Loucy (cell line): ENCODE data around the gene CDK6.
A peak's percentile ranks its signal among the peaks of the same experiment; 100 is the strongest.

Experiments used
- H2AFZ ChIP-seq: fragments of 200-600 bp; sonication (generic); 2 replicates; pipeline ENCODE4 v1.6.0; 2016; ENCODE audit warnings: antibody characterized with exemption, mild to moderate bottlenecking, low read length, moderate library complexity
- H3F3A ChIP-seq: fragments of 200-600 bp; 2 replicates; pipeline ENCODE4 v1.6.0; 2016; ENCODE audit warnings: antibody characterized with exemption, low read depth, mild to moderate bottlenecking
- H3K27me3 ChIP-seq: fragments of 200-600 bp; sonication (generic); 2 replicates; pipeline ENCODE4 v1.6.1; 2014; ENCODE audit warnings: low read length, mild to moderate bottlenecking; ENCODE audit not compliant: insufficient read depth, poor library complexity, severe bottlenecking
- H3K36me3 ChIP-seq: fragments of 200-600 bp; sonication (generic); 2 replicates; pipeline ENCODE4 v1.6.1; 2016; ENCODE audit warnings: low read length; ENCODE audit not compliant: insufficient read depth
- H3K4me1 ChIP-seq: fragments of 200-600 bp; sonication (generic); 2 replicates; pipeline ENCODE4 v1.5.1; 2014; ENCODE audit warnings: low read length, mild to moderate bottlenecking; ENCODE audit not compliant: insufficient read depth, poor library complexity, severe bottlenecking
- H3K4me2 ChIP-seq: fragments of 200-600 bp; sonication (generic); 2 replicates; pipeline ENCODE4 v1.6.0; 2014; ENCODE audit warnings: antibody characterized with exemption, low read length, low read depth, mild to moderate bottlenecking; ENCODE audit not compliant: poor library complexity, severe bottlenecking
- H3K4me3 ChIP-seq: fragments of 200-600 bp; sonication (generic); 2 replicates; pipeline ENCODE4 v1.5.1; 2014; ENCODE audit warnings: low read length, mild to moderate bottlenecking, mixed read lengths; ENCODE audit not compliant: poor library complexity, severe bottlenecking
- H3K79me2 ChIP-seq: fragments of 200-600 bp; sonication (generic); 2 replicates; pipeline ENCODE4 v1.6.1; 2014; ENCODE audit warnings: low read length; ENCODE audit not compliant: insufficient read depth
- H3K9ac ChIP-seq: fragments of 200-600 bp; sonication (generic); 2 replicates; pipeline ENCODE4 v1.6.0; 2014; ENCODE audit warnings: mild to moderate bottlenecking, low read depth, low read length, moderate library complexity; ENCODE audit not compliant: poor library complexity, severe bottlenecking
- H3K9me2 ChIP-seq: fragments of 200-600 bp; sonication (generic); replicated peaks from 2 replicates; pipeline ENCODE4 v1.6.1; 2016; ENCODE audit warnings: low read depth, low read length, mixed read lengths
- H3K9me3 ChIP-seq: fragments of 200-600 bp; sonication (generic); 2 replicates; pipeline ENCODE4 v1.6.1; 2014; ENCODE audit warnings: mild to moderate bottlenecking, antibody characterized with exemption, low read length, low read depth; ENCODE audit not compliant: insufficient read depth
- H4K20me1 ChIP-seq: fragments of 200-600 bp; sonication (generic); 2 replicates; pipeline ENCODE4 v1.6.0; 2014; ENCODE audit warnings: antibody characterized with exemption, low read length, mild to moderate bottlenecking; ENCODE audit not compliant: insufficient read depth, poor library complexity, severe bottlenecking
- CTCF ChIP-seq: fragments of 200-600 bp; sonication (generic); conservative IDR thresholded peaks from 2 replicates; pipeline ENCODE4 v1.5.1; 2014; ENCODE audit warnings: mild to moderate bottlenecking, antibody characterized with exemption, low read length
- EZH2phosphoT487 ChIP-seq: fragments of 200-600 bp; IDR thresholded peaks from 2 replicates; pipeline ENCODE4 v1.6.1; 2018; ENCODE audit warnings: antibody characterized with exemption, mild to moderate bottlenecking, moderate library complexity, borderline replicate concordance

The CDK6 gene

GRCh38 chr7:92680442-92680841 is 155.9 kb downstream of the CDK6 start:
- no peaks in the 10 kb centered on the region for H3F3A ChIP-seq
- no peak overlapping the region for H3K4me3 ChIP-seq
- TF ChIP-seq EZH2phosphoT487: no peak
- TF ChIP-seq CTCF: peak; percentile 36; the same call in 1 of the 2 replicates
- no peaks in the 10 kb centered on the region for H3K9me2 ChIP-seq
- no peak overlapping the region for H3K4me2 ChIP-seq
- H3K9me3 ChIP-seq: no peaks in the 10 kb centered on the region
- H3K27me3 ChIP-seq: no peaks in the 10 kb centered on the region
- peaks cover 71% of the 10 kb centered on the region for H3K36me3 ChIP-seq
- H4K20me1 ChIP-seq: peaks cover 57% of the 10 kb centered on the region
- H3K79me2 ChIP-seq: peaks cover 89% of the 10 kb centered on the region
- peaks cover 40% of the 10 kb centered on the region for H3K4me1 ChIP-seq
- H3K9ac ChIP-seq: no peak overlapping the region
- no peak overlapping the region for H2AFZ ChIP-seq

- no peak overlapping the region for H2AFZ ChIP-seq
- peaks cover 48% of the 10 kb centered on the region for H4K20me1 ChIP-seq
- H3K36me3 ChIP-seq: peaks cover 68% of the 10 kb centered on the region
- no peak overlapping the region for H3K4me3 ChIP-seq
- H3K9ac ChIP-seq: no peak overlapping the region
- H3K9me2 ChIP-seq: no peaks in the 10 kb centered on the region
- H3K9me3 ChIP-seq: no peaks in the 10 kb centered on the region
- H3K4me1 ChIP-seq: peaks cover 22% of the 10 kb centered on the region
- TF ChIP-seq CTCF (no peak), EZH2phosphoT487 (no peak)
- H3K27me3 ChIP-seq: no peaks in the 10 kb centered on the region
- H3K79me2 ChIP-seq: peaks cover 89% of the 10 kb centered on the region
- no peak overlapping the region for H3K4me2 ChIP-seq
- H3F3A ChIP-seq: no peaks in the 10 kb centered on the region
Observed at GRCh38 chr7:92678291-92678920, 158.0 kb downstream of the CDK6 start.

GRCh38 chr7:92674379-92674778 is 162.0 kb downstream of the CDK6 start:
- no peak overlapping the region for H3K4me3 ChIP-seq
- no peaks in the 10 kb centered on the region for H3F3A ChIP-seq
- peaks cover 94% of the 10 kb centered on the region for H3K79me2 ChIP-seq
- H3K4me1 ChIP-seq: peaks cover 9% of the 10 kb centered on the region
- H3K9me3 ChIP-seq: no peaks in the 10 kb centered on the region
- H3K27me3 ChIP-seq: no peaks in the 10 kb centered on the region
- peaks cover 80% of the 10 kb centered on the region for H3K36me3 ChIP-seq
- H3K4me2 ChIP-seq: no peak overlapping the region
- H2AFZ ChIP-seq: no peak overlapping the region
- TF ChIP-seq EZH2phosphoT487 (no peak), CTCF (no peak)
- no peak overlapping the region for H3K9ac ChIP-seq
- peaks cover 46% of the 10 kb centered on the region for H4K20me1 ChIP-seq
- H3K9me2 ChIP-seq: no peaks in the 10 kb centered on the region
